Astrocyte of the cerebellum (primary cell): ENCODE measurements around the gene FTO.

Source experiments
- DNase-seq: peaks from one replicate; pipeline ENCODE4 v3.0.0-alpha.2; 2011; ENCODE audit warnings: low read depth
- H3K4me3 ChIP-seq: 2 replicates; pipeline ENCODE4 v1.5.1; 2011; ENCODE audit warnings: mild to moderate bottlenecking, low read depth, low read length, moderate library complexity
- in situ Hi-C: cut with HindIII; loops from 2 replicates; pipeline ENCODE4 v1.10.0; 2017; ENCODE audit warnings: low sequenced_read_pairs
- TF ChIP-seq, protein P1 (sequence below): IDR thresholded peaks from 2 replicates; pipeline ENCODE4 v1.5.1; 2012; ENCODE audit warnings: low read length, low read depth, moderate library complexity, mild to moderate bottlenecking; ENCODE audit errors: missing control alignments

Gene FTO

DNA sequence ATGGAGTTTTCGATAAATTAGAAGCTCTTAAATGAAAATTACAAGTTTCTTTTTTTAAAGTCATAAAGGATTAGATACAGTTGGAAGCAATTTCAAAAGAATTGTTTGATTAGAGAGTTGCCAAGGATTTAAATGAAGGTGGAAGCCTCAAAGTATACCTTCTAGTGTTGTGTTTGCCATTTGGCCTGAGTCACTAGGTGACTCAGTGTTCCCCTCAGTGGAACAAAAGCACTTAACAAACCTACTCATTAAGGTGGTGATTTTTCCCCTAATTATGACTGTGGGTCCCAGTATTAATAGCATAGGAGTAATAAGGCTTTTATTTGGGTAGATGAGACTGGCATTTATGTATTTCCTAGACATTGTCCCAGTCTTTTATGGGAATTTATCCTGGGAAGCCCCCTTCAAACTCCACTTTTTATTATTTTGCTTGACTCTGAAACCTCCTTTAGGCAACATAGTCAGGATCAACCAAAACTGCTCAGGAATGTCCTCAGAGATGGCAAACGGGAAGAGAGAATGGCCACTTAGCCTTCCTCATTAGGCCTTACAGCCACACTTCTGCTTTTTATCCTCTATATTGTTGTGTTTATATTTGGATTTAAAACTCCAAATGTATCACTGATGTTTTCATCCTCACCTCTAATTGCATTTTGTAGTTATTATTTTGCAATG is 161.0 kb downstream of the FTO start:
- H3K4me3 ChIP-seq, result no peak overlapping the region
- in situ Hi-C loops, result no loop called here
- TF ChIP-seq, protein P1, sequence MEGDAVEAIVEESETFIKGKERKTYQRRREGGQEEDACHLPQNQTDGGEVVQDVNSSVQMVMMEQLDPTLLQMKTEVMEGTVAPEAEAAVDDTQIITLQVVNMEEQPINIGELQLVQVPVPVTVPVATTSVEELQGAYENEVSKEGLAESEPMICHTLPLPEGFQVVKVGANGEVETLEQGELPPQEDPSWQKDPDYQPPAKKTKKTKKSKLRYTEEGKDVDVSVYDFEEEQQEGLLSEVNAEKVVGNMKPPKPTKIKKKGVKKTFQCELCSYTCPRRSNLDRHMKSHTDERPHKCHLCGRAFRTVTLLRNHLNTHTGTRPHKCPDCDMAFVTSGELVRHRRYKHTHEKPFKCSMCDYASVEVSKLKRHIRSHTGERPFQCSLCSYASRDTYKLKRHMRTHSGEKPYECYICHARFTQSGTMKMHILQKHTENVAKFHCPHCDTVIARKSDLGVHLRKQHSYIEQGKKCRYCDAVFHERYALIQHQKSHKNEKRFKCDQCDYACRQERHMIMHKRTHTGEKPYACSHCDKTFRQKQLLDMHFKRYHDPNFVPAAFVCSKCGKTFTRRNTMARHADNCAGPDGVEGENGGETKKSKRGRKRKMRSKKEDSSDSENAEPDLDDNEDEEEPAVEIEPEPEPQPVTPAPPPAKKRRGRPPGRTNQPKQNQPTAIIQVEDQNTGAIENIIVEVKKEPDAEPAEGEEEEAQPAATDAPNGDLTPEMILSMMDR, result no peak
- DNase-seq, result no peak

DNA sequence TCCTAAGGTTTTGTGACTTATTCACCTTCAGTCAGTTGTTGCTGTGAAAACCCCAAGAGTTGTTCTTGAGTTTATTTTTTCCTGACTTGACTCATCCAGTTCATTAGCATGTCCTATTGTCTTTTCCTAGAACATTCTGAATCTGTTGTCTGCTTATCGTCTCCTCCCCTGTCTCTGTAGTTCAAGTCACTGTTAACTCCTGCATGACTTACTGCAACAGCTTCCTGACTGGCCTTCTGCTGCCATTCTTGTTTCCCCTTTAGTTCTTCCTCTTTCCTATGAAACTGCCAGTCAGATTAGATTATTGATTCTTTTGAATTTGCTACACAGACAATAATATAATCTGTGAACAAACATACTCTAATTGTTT is 161.5 kb downstream of the FTO start:
- no peak overlapping the region for H3K4me3 ChIP-seq
- TF ChIP-seq, protein P1, result no peak
- in situ Hi-C loops, result no loop called here
- DNase-seq, result no peak

DNA sequence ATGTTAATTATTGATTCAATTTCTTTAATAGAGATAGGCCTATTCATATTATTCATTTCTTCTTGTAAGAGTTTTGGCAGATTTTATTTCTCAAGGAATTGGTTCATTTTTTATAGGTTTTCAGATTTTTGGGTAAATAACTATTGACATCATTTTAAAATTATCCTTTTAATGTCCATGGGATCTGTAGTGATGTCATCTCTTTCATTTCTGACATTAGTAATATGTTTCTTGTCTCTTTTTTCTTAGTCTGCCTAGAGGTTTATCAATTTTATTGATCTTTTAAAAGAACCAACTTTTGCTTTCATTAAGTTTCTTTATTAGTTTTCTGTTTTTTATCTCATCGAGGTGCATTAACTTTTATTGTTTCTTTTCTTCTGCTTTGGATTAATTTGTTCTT is 162.6 kb downstream of the FTO start:
- TF ChIP-seq, protein P1, result no peak
- no peak for DNase-seq
- H3K4me3 ChIP-seq, result no peak overlapping the region
- in situ Hi-C loops, result no loop called here

DNA sequence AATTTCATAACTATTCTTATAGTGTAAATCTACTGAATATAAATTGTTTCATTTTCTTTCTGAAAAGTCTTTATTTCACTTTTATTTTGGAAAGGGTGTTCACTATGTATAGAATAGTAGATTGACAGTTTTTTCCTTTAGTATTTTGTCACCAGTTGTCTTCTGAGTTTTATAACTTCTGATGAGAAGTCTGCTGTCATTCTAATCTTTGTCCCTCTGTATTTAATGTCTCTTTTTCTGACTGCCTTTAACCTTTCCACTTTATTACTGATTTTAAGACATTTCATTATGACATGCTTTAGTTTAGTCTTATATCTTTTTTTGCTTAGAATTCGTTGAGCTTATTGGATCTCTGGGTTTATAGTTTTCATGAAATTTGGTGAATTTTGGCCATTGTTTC is 166.9 kb downstream of the FTO start:
- H3K4me3 ChIP-seq, result no peak overlapping the region
- DNase-seq, result no peak
- TF ChIP-seq, protein P1, result no peak
- in situ Hi-C loops, result no loop called here

DNA sequence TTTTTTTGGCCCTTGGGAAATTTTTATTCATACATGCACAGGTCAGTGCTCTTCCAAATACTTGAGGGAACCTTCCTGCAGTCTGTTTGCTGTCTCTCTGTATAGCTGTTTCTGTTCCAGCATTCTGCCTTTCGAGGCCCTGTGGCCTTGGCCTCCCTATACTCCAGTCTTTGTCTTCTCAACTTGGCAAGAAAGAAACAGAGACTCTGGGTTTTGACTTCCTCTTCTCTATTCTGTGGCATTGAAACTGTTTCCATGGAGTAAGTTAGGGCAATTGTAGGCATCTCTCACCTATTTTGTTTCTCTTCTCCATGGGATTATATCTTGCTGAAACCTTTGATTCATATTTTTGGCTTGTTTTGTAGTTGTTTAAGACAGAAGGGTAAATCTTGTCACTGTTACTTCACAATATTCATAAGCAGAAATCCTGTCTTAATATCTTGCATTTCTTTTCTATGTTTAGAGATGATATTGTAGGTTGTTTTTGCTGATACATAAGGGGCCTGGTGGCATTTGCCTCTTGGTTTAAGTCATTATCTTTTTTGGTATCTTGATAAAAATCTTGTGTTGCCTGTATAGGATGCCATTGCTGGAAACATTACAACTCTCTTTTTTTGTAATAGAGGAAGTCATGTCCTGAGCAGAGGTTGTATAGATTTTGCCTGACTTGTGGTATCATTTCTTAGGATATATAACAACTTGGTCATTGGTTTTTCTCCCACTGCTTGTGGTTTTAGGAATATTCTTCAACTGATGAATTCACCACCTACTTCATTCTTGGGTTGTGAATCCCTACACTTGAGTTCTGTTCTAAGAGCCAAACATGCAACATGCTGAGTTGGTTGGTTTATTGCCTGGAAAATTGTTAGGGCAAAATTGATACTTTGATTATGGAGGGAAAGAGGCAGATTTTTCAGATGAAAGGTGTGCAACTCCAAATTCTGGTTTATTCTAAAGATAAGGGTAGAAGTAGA is 168.6 kb downstream of the FTO start:
- TF ChIP-seq, protein P1, result no peak
- DNase-seq, result peak; percentile 88
- in situ Hi-C loops, result no loop called here
- H3K4me3 ChIP-seq, result no peak overlapping the region

DNA sequence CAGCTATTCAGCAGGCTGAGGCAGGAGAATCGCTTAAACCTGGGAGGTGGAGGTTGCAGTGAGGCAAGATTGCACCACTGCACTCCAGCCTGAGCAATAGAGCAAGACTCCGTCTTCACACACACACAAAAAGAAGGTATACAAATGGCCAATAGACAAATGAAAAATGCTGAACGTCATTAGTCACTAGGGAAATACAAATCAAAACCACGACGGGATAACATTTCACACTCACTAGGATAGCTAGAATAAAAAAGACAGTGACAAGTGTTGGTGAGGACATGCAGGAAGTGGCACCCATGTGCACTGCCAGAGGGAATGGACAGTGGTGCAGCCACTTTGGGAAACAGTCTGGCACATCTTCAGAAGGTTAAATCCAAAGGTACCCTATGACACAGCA is 172.9 kb downstream of the FTO start:
- H3K4me3 ChIP-seq, result no peak overlapping the region
- no peak for DNase-seq
- in situ Hi-C loops, result no loop called here
- TF ChIP-seq, protein P1, result no peak
